ENCODE results near the gene DNAJB11. TPM values are rescaled to one million over a fixed set of nuclear protein-coding genes. Genes with fewer than 3 reads are reported as not detected.

Gene DNAJB11
- total and polyA plus RNA-seq, 2 donors from 2014 or later = 45.0 to 46.4 TPM

- H3K9me3 ChIP-seq (ENCODE audit: control insufficient read depth in 2 of 3, insufficient read depth in 1 of 3, low read length in 3 of 3) = no peaks in the 10 kb centered on the region
- no peak for TF ChIP-seq CTCF (IDR thresholded peaks at IDR 0.05; ENCODE audit: borderline replicate concordance, extremely low read depth, insufficient read depth)
- H3K27me3 ChIP-seq (ENCODE audit: control insufficient read depth, insufficient read depth, low read length) = no peaks in the 10 kb centered on the region
- no peak overlapping the region for H3K4me3 ChIP-seq (ENCODE audit: low read length in 3 of 3)
- FAIRE-seq (no peak), DNase-seq (no peak)
- peaks cover 0 to 24% (median 3%) of the 10 kb centered on the region in 3 donors for H3K4me1 ChIP-seq (ENCODE audit: control insufficient read depth in 2 of 3, insufficient read depth in 2 of 3, low read depth in 1 of 3, low read length in 3 of 3)
- H3K27ac ChIP-seq (ENCODE audit: low read depth in 2 of 2, low read length in 2 of 2) = peak overlapping the region; percentile 72 to 81
- no peaks in the 10 kb centered on the region for H3K36me3 ChIP-seq (ENCODE audit: control insufficient read depth in 2 of 3, insufficient read depth in 3 of 3, low read length in 3 of 3)
- H3K9ac ChIP-seq (ENCODE audit: low read length in 3 of 3) = no peak overlapping the region
- intact Hi-C loops (cut with DNase I) = no loop called here
Observed at GRCh38 chr3:186599142-186599784, 28.7 kb downstream of the DNAJB11 start.

GRCh38 chr3:186599785-186600166 lies 29.3 kb downstream of the DNAJB11 start:
- intact Hi-C loops (cut with DNase I) = no loop called here
- peaks cover 0 to 19% (median 3%) of the 10 kb centered on the region in 3 donors for H3K4me1 ChIP-seq (ENCODE audit: control insufficient read depth in 2 of 3, insufficient read depth in 2 of 3, low read depth in 1 of 3, low read length in 3 of 3)
- no peak overlapping the region for H3K9ac ChIP-seq (ENCODE audit: low read length in 3 of 3)
- no peak for TF ChIP-seq CTCF (IDR thresholded peaks at IDR 0.05; ENCODE audit: borderline replicate concordance, extremely low read depth, insufficient read depth)
- FAIRE-seq = no peak
- DNase-seq = no peak
- no peaks in the 10 kb centered on the region for H3K27me3 ChIP-seq (ENCODE audit: control insufficient read depth, insufficient read depth, low read length)
- H3K27ac ChIP-seq (ENCODE audit: low read depth in 2 of 2, low read length in 2 of 2) = peak overlapping the region; percentile 37 to 81
- no peaks in the 10 kb centered on the region for H3K9me3 ChIP-seq (ENCODE audit: control insufficient read depth in 2 of 3, insufficient read depth in 1 of 3, low read length in 3 of 3)
- H3K4me3 ChIP-seq (ENCODE audit: low read length in 3 of 3) = no peak overlapping the region
- no peaks in the 10 kb centered on the region for H3K36me3 ChIP-seq (ENCODE audit: control insufficient read depth in 2 of 3, insufficient read depth in 3 of 3, low read length in 3 of 3)

- no peak for FAIRE-seq
- no peaks in the 10 kb centered on the region for H3K9me3 ChIP-seq (ENCODE audit: control insufficient read depth in 2 of 3, insufficient read depth in 1 of 3, low read length in 3 of 3)
- DNase-seq = no peak
- peaks cover 0 to 17% (median 3%) of the 10 kb centered on the region in 3 donors for H3K4me1 ChIP-seq (ENCODE audit: control insufficient read depth in 2 of 3, insufficient read depth in 2 of 3, low read depth in 1 of 3, low read length in 3 of 3)
- no peak overlapping the region for H3K9ac ChIP-seq (ENCODE audit: low read length in 3 of 3)
- intact Hi-C loops (cut with DNase I) = no loop called here
- no peak overlapping the region for H3K27ac ChIP-seq (ENCODE audit: low read depth in 2 of 2, low read length in 2 of 2)
- no peak for TF ChIP-seq CTCF (IDR thresholded peaks at IDR 0.05; ENCODE audit: borderline replicate concordance, extremely low read depth, insufficient read depth)
- no peak overlapping the region for H3K4me3 ChIP-seq (ENCODE audit: low read length in 3 of 3)
- no peaks in the 10 kb centered on the region for H3K27me3 ChIP-seq (ENCODE audit: control insufficient read depth, insufficient read depth, low read length)
- no peaks in the 10 kb centered on the region for H3K36me3 ChIP-seq (ENCODE audit: control insufficient read depth in 2 of 3, insufficient read depth in 3 of 3, low read length in 3 of 3)
Observed at GRCh38 chr3:186600896-186601295, 30.4 kb downstream of the DNAJB11 start.

GRCh38 chr3:186603159-186603558 lies 32.6 kb downstream of the DNAJB11 start:
- intact Hi-C loops (cut with DNase I) = no loop called here
- H3K4me1 ChIP-seq (ENCODE audit: control insufficient read depth in 2 of 3, insufficient read depth in 2 of 3, low read depth in 1 of 3, low read length in 3 of 3) = peaks cover 0 to 17% (median 3%) of the 10 kb centered on the region in 3 donors
- H3K27ac ChIP-seq (ENCODE audit: low read depth in 2 of 2, low read length in 2 of 2) = no peak overlapping the region
- no peaks in the 10 kb centered on the region for H3K36me3 ChIP-seq (ENCODE audit: control insufficient read depth in 2 of 3, insufficient read depth in 3 of 3, low read length in 3 of 3)
- no peak for TF ChIP-seq CTCF (IDR thresholded peaks at IDR 0.05; ENCODE audit: borderline replicate concordance, extremely low read depth, insufficient read depth)
- no peaks in the 10 kb centered on the region for H3K27me3 ChIP-seq (ENCODE audit: control insufficient read depth, insufficient read depth, low read length)
- H3K9ac ChIP-seq (ENCODE audit: low read length in 3 of 3) = no peak overlapping the region
- H3K4me3 ChIP-seq (ENCODE audit: low read length in 3 of 3) = no peak overlapping the region
- DNase-seq (no peak), FAIRE-seq (no peak)
- no peaks in the 10 kb centered on the region for H3K9me3 ChIP-seq (ENCODE audit: control insufficient read depth in 2 of 3, insufficient read depth in 1 of 3, low read length in 3 of 3)

Data from kidney (tissue), 14 donors.